ENCODE results near the gene FANCB. TPM values are rescaled to one million over a fixed set of nuclear protein-coding genes. Genes with fewer than 3 reads are reported as not detected.

Gene FANCB
- total and polyA plus RNA-seq, 12 donors = 0.13 to 1.6 (median 0.48) TPM

DNA sequence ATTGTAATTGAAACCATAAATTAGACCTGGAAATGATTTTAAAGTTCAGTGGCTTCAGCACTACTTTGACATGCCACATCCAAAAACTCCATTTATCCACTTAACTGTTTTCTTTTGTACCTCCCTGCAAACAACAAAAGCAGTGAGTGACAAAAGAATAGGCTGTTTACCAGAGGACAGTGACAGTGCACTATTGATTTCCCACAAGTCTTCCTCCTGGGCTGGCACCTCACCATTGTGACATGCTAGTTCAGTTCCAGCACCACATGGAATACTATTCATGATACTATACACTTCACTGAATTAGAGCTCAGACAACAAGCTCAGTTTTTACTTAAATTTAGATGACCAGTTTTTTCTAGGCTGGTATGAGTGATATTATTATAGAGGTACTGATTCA is 29.7 kb upstream of the FANCB start:
- Histone ChIP-seq H3K36me3 (peaks cover 0 to 40% (median 0%) of the 10 kb centered on the region in 9 donors), H3K4me3 (no peak overlapping the region), H3K4me1 (peaks cover 0 to 3% (median 0%) of the 10 kb centered on the region in 9 donors), H3K27me3 (no peaks in the 10 kb centered on the region), H3K9me3 (peaks cover 0 to 6% (median 0%) of the 10 kb centered on the region in 11 donors), H3K27ac (no peak overlapping the region)
- TF ChIP-seq, protein P1, sequence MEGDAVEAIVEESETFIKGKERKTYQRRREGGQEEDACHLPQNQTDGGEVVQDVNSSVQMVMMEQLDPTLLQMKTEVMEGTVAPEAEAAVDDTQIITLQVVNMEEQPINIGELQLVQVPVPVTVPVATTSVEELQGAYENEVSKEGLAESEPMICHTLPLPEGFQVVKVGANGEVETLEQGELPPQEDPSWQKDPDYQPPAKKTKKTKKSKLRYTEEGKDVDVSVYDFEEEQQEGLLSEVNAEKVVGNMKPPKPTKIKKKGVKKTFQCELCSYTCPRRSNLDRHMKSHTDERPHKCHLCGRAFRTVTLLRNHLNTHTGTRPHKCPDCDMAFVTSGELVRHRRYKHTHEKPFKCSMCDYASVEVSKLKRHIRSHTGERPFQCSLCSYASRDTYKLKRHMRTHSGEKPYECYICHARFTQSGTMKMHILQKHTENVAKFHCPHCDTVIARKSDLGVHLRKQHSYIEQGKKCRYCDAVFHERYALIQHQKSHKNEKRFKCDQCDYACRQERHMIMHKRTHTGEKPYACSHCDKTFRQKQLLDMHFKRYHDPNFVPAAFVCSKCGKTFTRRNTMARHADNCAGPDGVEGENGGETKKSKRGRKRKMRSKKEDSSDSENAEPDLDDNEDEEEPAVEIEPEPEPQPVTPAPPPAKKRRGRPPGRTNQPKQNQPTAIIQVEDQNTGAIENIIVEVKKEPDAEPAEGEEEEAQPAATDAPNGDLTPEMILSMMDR (IDR thresholded peaks at IDR 0.05) = no peak
- no peak for ATAC-seq
- intact Hi-C loops (cut with DNase I) = no loop called here
- no peak for DNase-seq

DNA sequence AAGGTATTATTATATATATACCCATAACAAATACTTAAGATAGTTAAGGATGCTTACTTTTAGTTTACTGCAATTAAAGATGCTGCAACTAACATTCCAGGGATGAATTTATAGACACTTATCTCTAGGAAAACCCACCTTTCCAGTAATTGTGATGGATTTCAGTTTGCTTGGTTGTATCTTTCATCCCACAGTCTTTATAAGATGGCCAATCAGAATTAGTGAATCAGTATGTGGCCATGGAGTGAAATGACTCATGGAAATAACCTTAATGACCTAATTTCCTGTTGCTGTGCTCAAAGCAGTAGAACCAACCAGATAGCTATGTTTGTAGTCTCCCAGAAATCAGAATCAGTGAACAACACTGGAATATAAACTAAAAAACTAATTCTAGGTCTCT is 26.7 kb upstream of the FANCB start:
- H3K9me3 ChIP-seq = peaks cover 0 to 4% (median 0%) of the 10 kb centered on the region in 11 donors
- H3K27ac ChIP-seq = peak overlapping the region in 2 of 10 donors; percentile 29 to 61
- no peak overlapping the region for H3K4me3 ChIP-seq
- H3K4me1 ChIP-seq = peaks cover 0 to 3% (median 0%) of the 10 kb centered on the region in 9 donors
- H3K36me3 ChIP-seq = peaks cover 0 to 39% (median 0%) of the 10 kb centered on the region in 9 donors
- TF ChIP-seq, protein P1 (IDR thresholded peaks at IDR 0.05) = no peak
- DNase-seq = no peak
- ATAC-seq = peak in 4 of 8 donors; percentile 49 to 73 (median 64)
- intact Hi-C loops (cut with DNase I) = no loop called here
- H3K27me3 ChIP-seq = no peaks in the 10 kb centered on the region

DNA sequence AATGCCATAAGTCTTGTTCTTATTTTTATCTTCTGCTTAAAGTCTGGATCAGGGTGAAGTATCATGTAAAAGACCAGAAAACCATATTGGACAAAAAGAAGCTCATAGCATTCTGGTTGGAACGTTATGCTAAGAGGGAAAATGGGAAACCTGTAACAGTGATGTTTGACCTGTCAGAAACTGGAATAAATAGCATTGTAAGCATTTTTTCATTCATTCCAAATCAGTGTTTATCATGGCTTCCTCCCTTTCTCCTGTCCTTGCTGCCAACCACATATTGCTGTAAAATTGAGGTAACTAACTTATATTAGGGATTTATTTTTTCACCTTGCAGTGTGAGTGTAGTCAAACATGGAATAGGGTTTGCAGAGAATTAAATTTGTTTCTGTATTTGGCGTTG is 24.2 kb upstream of the FANCB start:
- 92 to 98% methylated on average over 2 of the region's 2 CpGs for WGBS, 2 donors
- intact Hi-C loops (cut with DNase I) = no loop called here
- DNase-seq (no peak), ATAC-seq (no peak)
- no peak overlapping the region for H3K27ac ChIP-seq
- no peak overlapping the region for H3K4me3 ChIP-seq
- H3K9me3 ChIP-seq = no peaks in the 10 kb centered on the region
- H3K4me1 ChIP-seq = peaks cover 0 to 3% (median 0%) of the 10 kb centered on the region in 9 donors
- TF ChIP-seq, protein P1 (IDR thresholded peaks at IDR 0.05) = no peak
- no peaks in the 10 kb centered on the region for H3K27me3 ChIP-seq
- peaks cover 0 to 19% (median 0%) of the 10 kb centered on the region in 9 donors for H3K36me3 ChIP-seq

DNA sequence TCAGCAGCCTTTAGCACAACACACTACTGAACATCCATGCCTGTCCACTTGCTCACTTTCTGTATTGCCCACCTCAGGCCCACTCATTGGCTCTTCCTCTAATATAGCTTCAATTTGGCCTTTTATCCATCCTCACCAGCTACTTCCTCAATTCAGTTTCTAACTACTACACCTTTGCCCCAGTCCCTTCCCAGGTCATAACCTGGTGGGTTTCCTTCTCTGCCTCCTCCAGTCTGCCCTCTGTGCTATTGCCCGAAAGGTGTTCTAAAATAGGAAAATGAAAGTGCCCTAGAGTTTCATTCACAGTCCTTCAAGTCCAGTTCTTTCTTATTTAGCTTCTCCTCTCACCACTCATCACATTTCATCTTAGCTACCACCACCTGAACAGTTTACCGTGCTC is 23.4 kb upstream of the FANCB start:
- TF ChIP-seq, protein P1 (IDR thresholded peaks at IDR 0.05) = no peak
- ATAC-seq (no peak), DNase-seq (no peak)
- peaks cover 0 to 3% (median 0%) of the 10 kb centered on the region in 9 donors for H3K4me1 ChIP-seq
- no peaks in the 10 kb centered on the region for H3K9me3 ChIP-seq
- peaks cover 0 to 15% (median 0%) of the 10 kb centered on the region in 9 donors for H3K36me3 ChIP-seq
- intact Hi-C loops (cut with DNase I) = no loop called here
- no peaks in the 10 kb centered on the region for H3K27me3 ChIP-seq
- H3K27ac ChIP-seq = no peak overlapping the region
- H3K4me3 ChIP-seq = no peak overlapping the region
- 75 to 83% methylated on average over 2 of the region's 2 CpGs for WGBS, 2 donors

Measured in heart right ventricle (tissue), 16 donors.